ENCODE data around the gene RCE1.

Gene RCE1

DNA sequence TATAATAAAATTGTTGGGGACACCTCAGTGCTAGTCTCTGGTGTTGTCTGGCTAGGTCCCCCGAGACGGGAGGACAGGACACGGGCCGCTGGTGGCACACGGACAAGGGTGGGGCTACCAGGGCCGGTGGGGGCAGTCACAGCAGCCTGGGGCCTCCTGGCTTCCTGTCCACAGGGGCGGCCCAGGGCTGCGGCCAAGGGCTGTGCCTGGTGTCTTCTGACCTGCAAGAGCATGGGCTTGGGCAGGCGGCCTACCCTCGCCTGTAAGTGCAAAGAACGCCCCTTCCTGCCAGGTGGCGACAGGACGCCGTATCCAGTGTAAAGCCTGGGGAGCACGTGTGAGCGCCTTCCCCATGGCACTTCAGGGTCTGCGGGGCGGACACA is 17.2 kb downstream of the RCE1 start:
- TF ChIP-seq TOX (CRISPR knock-in tag; IDR thresholded peaks at IDR 0.05; ENCODE audit: borderline replicate concordance) = no peak
- TF ChIP-seq ZNF565 (CRISPR knock-in tag; conservative IDR thresholded peaks at IDR 0.05; ENCODE audit: low read depth) = no peak
- TF ChIP-seq TCF4 (CRISPR knock-in tag; IDR thresholded peaks at IDR 0.05; ENCODE audit: borderline replicate concordance) = no peak
- TF ChIP-seq ESRRG (CRISPR knock-in tag; IDR thresholded peaks at IDR 0.05) = no peak
- TF ChIP-seq ISL1 (CRISPR knock-in tag; IDR thresholded peaks at IDR 0.05) = no peak
- no peak for TF ChIP-seq CSRNP3 (CRISPR knock-in tag; IDR thresholded peaks at IDR 0.05)
- no peak for TF ChIP-seq CSDC2 (CRISPR knock-in tag; IDR thresholded peaks at IDR 0.05)
- no peak for TF ChIP-seq SNAI2 (CRISPR knock-in tag; IDR thresholded peaks at IDR 0.05)
- TF ChIP-seq, protein P1, sequence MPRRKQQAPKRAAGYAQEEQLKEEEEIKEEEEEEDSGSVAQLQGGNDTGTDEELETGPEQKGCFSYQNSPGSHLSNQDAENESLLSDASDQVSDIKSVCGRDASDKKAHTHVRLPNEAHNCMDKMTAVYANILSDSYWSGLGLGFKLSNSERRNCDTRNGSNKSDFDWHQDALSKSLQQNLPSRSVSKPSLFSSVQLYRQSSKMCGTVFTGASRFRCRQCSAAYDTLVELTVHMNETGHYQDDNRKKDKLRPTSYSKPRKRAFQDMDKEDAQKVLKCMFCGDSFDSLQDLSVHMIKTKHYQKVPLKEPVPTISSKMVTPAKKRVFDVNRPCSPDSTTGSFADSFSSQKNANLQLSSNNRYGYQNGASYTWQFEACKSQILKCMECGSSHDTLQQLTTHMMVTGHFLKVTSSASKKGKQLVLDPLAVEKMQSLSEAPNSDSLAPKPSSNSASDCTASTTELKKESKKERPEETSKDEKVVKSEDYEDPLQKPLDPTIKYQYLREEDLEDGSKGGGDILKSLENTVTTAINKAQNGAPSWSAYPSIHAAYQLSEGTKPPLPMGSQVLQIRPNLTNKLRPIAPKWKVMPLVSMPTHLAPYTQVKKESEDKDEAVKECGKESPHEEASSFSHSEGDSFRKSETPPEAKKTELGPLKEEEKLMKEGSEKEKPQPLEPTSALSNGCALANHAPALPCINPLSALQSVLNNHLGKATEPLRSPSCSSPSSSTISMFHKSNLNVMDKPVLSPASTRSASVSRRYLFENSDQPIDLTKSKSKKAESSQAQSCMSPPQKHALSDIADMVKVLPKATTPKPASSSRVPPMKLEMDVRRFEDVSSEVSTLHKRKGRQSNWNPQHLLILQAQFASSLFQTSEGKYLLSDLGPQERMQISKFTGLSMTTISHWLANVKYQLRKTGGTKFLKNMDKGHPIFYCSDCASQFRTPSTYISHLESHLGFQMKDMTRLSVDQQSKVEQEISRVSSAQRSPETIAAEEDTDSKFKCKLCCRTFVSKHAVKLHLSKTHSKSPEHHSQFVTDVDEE (CRISPR knock-in tag; IDR thresholded peaks at IDR 0.05) = no peak
- TF ChIP-seq, protein P2, sequence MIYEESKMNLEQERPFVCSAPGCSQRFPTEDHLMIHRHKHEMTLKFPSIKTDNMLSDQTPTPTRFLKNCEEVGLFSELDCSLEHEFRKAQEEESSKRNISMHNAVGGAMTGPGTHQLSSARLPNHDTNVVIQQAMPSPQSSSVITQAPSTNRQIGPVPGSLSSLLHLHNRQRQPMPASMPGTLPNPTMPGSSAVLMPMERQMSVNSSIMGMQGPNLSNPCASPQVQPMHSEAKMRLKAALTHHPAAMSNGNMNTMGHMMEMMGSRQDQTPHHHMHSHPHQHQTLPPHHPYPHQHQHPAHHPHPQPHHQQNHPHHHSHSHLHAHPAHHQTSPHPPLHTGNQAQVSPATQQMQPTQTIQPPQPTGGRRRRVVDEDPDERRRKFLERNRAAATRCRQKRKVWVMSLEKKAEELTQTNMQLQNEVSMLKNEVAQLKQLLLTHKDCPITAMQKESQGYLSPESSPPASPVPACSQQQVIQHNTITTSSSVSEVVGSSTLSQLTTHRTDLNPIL (CRISPR knock-in tag; IDR thresholded peaks at IDR 0.05; ENCODE audit: low read depth) = no peak
- TF ChIP-seq OSR1 (CRISPR knock-in tag; IDR thresholded peaks at IDR 0.05) = no peak
- TF ChIP-seq PPARA (CRISPR knock-in tag; IDR thresholded peaks at IDR 0.05; ENCODE audit: borderline replicate concordance) = no peak
- no peak for TF ChIP-seq ZNF70 (CRISPR knock-in tag; IDR thresholded peaks at IDR 0.05)
- TF ChIP-seq, protein P3, sequence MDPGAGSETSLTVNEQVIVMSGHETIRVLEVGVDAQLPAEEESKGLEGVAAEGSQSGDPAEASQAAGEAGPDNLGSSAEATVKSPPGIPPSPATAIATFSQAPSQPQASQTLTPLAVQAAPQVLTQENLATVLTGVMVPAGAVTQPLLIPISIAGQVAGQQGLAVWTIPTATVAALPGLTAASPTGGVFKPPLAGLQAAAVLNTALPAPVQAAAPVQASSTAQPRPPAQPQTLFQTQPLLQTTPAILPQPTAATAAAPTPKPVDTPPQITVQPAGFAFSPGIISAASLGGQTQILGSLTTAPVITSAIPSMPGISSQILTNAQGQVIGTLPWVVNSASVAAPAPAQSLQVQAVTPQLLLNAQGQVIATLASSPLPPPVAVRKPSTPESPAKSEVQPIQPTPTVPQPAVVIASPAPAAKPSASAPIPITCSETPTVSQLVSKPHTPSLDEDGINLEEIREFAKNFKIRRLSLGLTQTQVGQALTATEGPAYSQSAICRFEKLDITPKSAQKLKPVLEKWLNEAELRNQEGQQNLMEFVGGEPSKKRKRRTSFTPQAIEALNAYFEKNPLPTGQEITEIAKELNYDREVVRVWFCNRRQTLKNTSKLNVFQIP (CRISPR knock-in tag; IDR thresholded peaks at IDR 0.05; ENCODE audit: borderline replicate concordance, low read depth) = no peak
- TF ChIP-seq GLIS3 (CRISPR knock-in tag; IDR thresholded peaks at IDR 0.05) = no peak
- no peak for TF ChIP-seq ZFP30 (CRISPR knock-in tag; IDR thresholded peaks at IDR 0.05)
- no peak for TF ChIP-seq ZC3H10 (CRISPR knock-in tag; IDR thresholded peaks at IDR 0.05)
- no peak for TF ChIP-seq ZNF8 (CRISPR knock-in tag; IDR thresholded peaks at IDR 0.05)
- TF ChIP-seq ZFP3 (CRISPR knock-in tag; IDR thresholded peaks at IDR 0.05) = no peak
- no peak for ATAC-seq

- ATAC-seq = no peak
- TF ChIP-seq ZFP30 (CRISPR knock-in tag; IDR thresholded peaks at IDR 0.05) (no peak), CSDC2 (CRISPR knock-in tag; IDR thresholded peaks at IDR 0.05) (no peak), TCF4 (CRISPR knock-in tag; IDR thresholded peaks at IDR 0.05; ENCODE audit: borderline replicate concordance) (no peak), ZNF565 (CRISPR knock-in tag; conservative IDR thresholded peaks at IDR 0.05; ENCODE audit: low read depth) (no peak), ZNF70 (CRISPR knock-in tag; IDR thresholded peaks at IDR 0.05) (no peak), BACH2 (CRISPR knock-in tag; IDR thresholded peaks at IDR 0.05; ENCODE audit: borderline replicate concordance) (no peak), ESRRG (CRISPR knock-in tag; IDR thresholded peaks at IDR 0.05) (no peak), CSRNP3 (CRISPR knock-in tag; IDR thresholded peaks at IDR 0.05) (no peak), ZNF8 (CRISPR knock-in tag; IDR thresholded peaks at IDR 0.05) (no peak), OSR1 (CRISPR knock-in tag; IDR thresholded peaks at IDR 0.05) (no peak), ARNTL (CRISPR knock-in tag; IDR thresholded peaks at IDR 0.05; ENCODE audit: borderline replicate concordance, low read depth) (no peak), SNAI2 (CRISPR knock-in tag; IDR thresholded peaks at IDR 0.05) (no peak), RARB (CRISPR knock-in tag; IDR thresholded peaks at IDR 0.05) (no peak)
- TF ChIP-seq, protein P2 (CRISPR knock-in tag; IDR thresholded peaks at IDR 0.05; ENCODE audit: low read depth) = no peak
- TF ChIP-seq, protein P1 (CRISPR knock-in tag; IDR thresholded peaks at IDR 0.05) = no peak
- TF ChIP-seq, protein P4, sequence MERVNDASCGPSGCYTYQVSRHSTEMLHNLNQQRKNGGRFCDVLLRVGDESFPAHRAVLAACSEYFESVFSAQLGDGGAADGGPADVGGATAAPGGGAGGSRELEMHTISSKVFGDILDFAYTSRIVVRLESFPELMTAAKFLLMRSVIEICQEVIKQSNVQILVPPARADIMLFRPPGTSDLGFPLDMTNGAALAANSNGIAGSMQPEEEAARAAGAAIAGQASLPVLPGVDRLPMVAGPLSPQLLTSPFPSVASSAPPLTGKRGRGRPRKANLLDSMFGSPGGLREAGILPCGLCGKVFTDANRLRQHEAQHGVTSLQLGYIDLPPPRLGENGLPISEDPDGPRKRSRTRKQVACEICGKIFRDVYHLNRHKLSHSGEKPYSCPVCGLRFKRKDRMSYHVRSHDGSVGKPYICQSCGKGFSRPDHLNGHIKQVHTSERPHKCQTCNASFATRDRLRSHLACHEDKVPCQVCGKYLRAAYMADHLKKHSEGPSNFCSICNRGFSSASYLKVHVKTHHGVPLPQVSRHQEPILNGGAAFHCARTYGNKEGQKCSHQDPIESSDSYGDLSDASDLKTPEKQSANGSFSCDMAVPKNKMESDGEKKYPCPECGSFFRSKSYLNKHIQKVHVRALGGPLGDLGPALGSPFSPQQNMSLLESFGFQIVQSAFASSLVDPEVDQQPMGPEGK (CRISPR knock-in tag; IDR thresholded peaks at IDR 0.05; ENCODE audit: borderline replicate concordance) = no peak
These were observed 18.0 kb downstream of the RCE1 start for GRCh38 chr11:66861038-66861773.

All from SK-N-SH treated with all-trans-retinoic acid at 6 μM for 48 hours (cell line).